K562 (cell line): Measurements from ENCODE around the gene BBLN. TPM values are rescaled to one million over a fixed set of nuclear protein-coding genes. Genes with fewer than 3 reads are reported as not detected.

Source experiments
- ATAC-seq: fragments of 200-7000 bp; cut with Tn5 transposase; 3 replicates; pipeline ENCODE4 v1.9.1; 2020; ENCODE audit warnings: moderate library complexity
- BruUV-seq: library from RNA; stranded (reverse); fragments of 400-500 nt; replicated peaks from 2 replicates; lab custom pipeline; 2021; lab: Mats Ljungman, UMichigan
- CTCF ChIA-PET: fragments of 300-600 bp; formaldehyde crosslinking; extraction: SDS; loops from one replicate; lab custom pipeline; 2021; ENCODE audit warnings: low intra/inter-chr PET ratio; lab: Yijun Ruan, JAX
- POLR2A ChIA-PET: fragments of 300-600, 350-650 bp; sonication (Branson Sonifier 250); formaldehyde crosslinking; extraction: SDS; loops from one replicate; lab custom pipeline; 2021; ENCODE audit warnings: antibody characterized with exemption, inconsistent platforms; lab: Yijun Ruan, JAX
- DNase-seq, 4 experiments: peaks; one replicate each; pipeline versions ENCODE4 v3.0.0 to v3.0.0-alpha.2; 2011 to 2018; ENCODE audit warnings: low spot score in 3 of 4, mixed read lengths in 3 of 4; ENCODE audit errors: extremely low read depth in 1 of 4
- FAIRE-seq: peaks from 2 replicates; lab custom pipeline; 2011; peaks lifted over from hg19 to GRCh38; lab: Jason Lieb, UNC
- H2AFZ ChIP-seq: 2 replicates; pipeline ENCODE4 v1.6.0; 2011; ENCODE audit warnings: low read depth, low read length, control low read depth, inconsistent platforms
- H3K27ac ChIP-seq: fragments of 200-600 bp; 3 replicates; pipeline ENCODE4 v1.8.0; 2011; ENCODE audit warnings: low read depth, mild to moderate bottlenecking, control low read depth, inconsistent platforms, low read length, moderate library complexity, mixed read lengths; ENCODE audit errors: extremely low read depth
- H3K27me3 ChIP-seq, 2 experiments: fragments of 300-600 bp in 1 of 2; 2 replicates in 1 of 2; 3 replicates in 1 of 2; pipeline versions ENCODE4 v1.6.0 to v1.8.0; 2011; ENCODE audit warnings: inconsistent platforms in 2 of 2, low read length in 2 of 2, mild to moderate bottlenecking in 1 of 2, mixed read lengths in 1 of 2, moderate library complexity in 1 of 2; ENCODE audit not compliant: control insufficient read depth in 2 of 2, insufficient read depth in 2 of 2
- H3K36me3 ChIP-seq: fragments of 300-600 bp; 3 replicates; pipeline ENCODE4 v1.8.0; 2011; ENCODE audit warnings: mild to moderate bottlenecking, low read length, inconsistent platforms; ENCODE audit not compliant: control insufficient read depth, insufficient read depth
- H3K4me1 ChIP-seq, 2 experiments: fragments of 200-600 bp in 1 of 2; replicated peaks in 1 of 2; 2 replicates in 1 of 2; 3 replicates in 1 of 2; pipeline versions ENCODE4 v1.5.1 to v1.8.0; 2011; ENCODE audit warnings: inconsistent platforms in 2 of 2, low read length in 2 of 2, mild to moderate bottlenecking in 1 of 2, mixed read lengths in 1 of 2, moderate library complexity in 1 of 2; ENCODE audit not compliant: control insufficient read depth in 2 of 2, insufficient read depth in 2 of 2
- H3K4me2 ChIP-seq: 2 replicates; pipeline ENCODE4 v1.6.1; 2011; ENCODE audit warnings: low read length, control low read depth, inconsistent platforms, mixed read lengths; ENCODE audit not compliant: insufficient read depth
- H3K4me3 ChIP-seq: fragments of 200-600 bp; sonication (generic), shearing (Covaris generic); 2 replicates; pipeline ENCODE4 v1.5.1; 2016; ENCODE audit warnings: control low read depth, inconsistent platforms
- H3K79me2 ChIP-seq: fragments of 200-600 bp; 3 replicates; pipeline ENCODE4 v1.8.0; 2011; ENCODE audit warnings: low read length, inconsistent platforms; ENCODE audit not compliant: control insufficient read depth, insufficient read depth
- H3K9ac ChIP-seq, 2 experiments: 2 replicates each; pipeline versions ENCODE4 v1.6.0 to v1.6.1; 2011; ENCODE audit warnings: low read depth in 2 of 2, low read length in 2 of 2, control low read depth in 1 of 2, inconsistent platforms in 1 of 2, mild to moderate bottlenecking in 1 of 2, mixed read lengths in 1 of 2; ENCODE audit not compliant: insufficient read depth in 1 of 2
- H3K9me1 ChIP-seq: one replicate; pipeline ENCODE4 v1.6.0; 2011; ENCODE audit warnings: inconsistent platforms, mild to moderate bottlenecking, low read length, moderate library complexity; ENCODE audit not compliant: control insufficient read depth, insufficient read depth
- H3K9me3 ChIP-seq: replicated peaks from 2 replicates; pipeline ENCODE4 v1.5.1; 2011; ENCODE audit warnings: low read depth, low read length, inconsistent platforms; ENCODE audit not compliant: control insufficient read depth, insufficient read depth
- H4K20me1 ChIP-seq: replicated peaks from 2 replicates; pipeline ENCODE4 v1.6.1; 2011; ENCODE audit warnings: low read length, inconsistent platforms, mixed read lengths; ENCODE audit not compliant: control insufficient read depth, insufficient read depth
- EP400 ChIP-seq: fragments of 450-650 bp; IDR thresholded peaks from 2 replicates; pipeline ENCODE4 v1.6.1; 2017; ENCODE audit warnings: antibody characterized with exemption, mild to moderate bottlenecking, moderate library complexity
- ETS1 ChIP-seq: conservative IDR thresholded peaks from 2 replicates; pipeline ENCODE4 v1.6.1; 2011; ENCODE audit warnings: low read depth, mild to moderate bottlenecking, low read length; ENCODE audit not compliant: control insufficient read depth
- MCM5 ChIP-seq: fragments of 450-650 bp; IDR thresholded peaks from 2 replicates; pipeline ENCODE4 v1.6.1; 2016; ENCODE audit warnings: low read depth
- NELFE ChIP-seq: IDR thresholded peaks from 2 replicates; pipeline ENCODE4 v1.6.1; 2011; ENCODE audit warnings: mild to moderate bottlenecking; ENCODE audit not compliant: insufficient read depth, insufficient read length
- PTBP1 ChIP-seq: fragments of 200-400 bp; formaldehyde crosslinking; IDR thresholded peaks from 2 replicates; pipeline ENCODE4 v1.6.1; 2017; ENCODE audit warnings: low read depth, low read length
- RBFOX2 ChIP-seq: fragments of 200-400 bp; formaldehyde crosslinking; IDR thresholded peaks from 2 replicates; pipeline ENCODE4 v1.6.1; 2017; ENCODE audit warnings: low read depth, mild to moderate bottlenecking, low read length, moderate library complexity
- ZBTB11 ChIP-seq, 3 experiments: fragments of 200-800 bp in 1 of 3; fragments of 250-450 bp in 1 of 3; fragments of 450-650 bp in 1 of 3; sonication (Bioruptor Pico) in 1 of 3; sonication (Bioruptor generic) in 1 of 3; formaldehyde crosslinking in 1 of 3; IDR thresholded peaks; 2 replicates each; pipeline versions ENCODE4 v1.6.1 to v1.8.0; 2016 to 2022; ENCODE audit warnings: mild to moderate bottlenecking in 2 of 3, missing genetic modification characterization in 2 of 3, missing compliant biosample characterization in 1 of 3, moderate library complexity in 1 of 3
- ZBTB7A ChIP-seq: IDR thresholded peaks from 2 replicates; pipeline ENCODE4 v1.6.1; 2011; ENCODE audit warnings: low read depth, mild to moderate bottlenecking, low read length, moderate library complexity, borderline replicate concordance; ENCODE audit not compliant: control insufficient read depth
- ZNF134 ChIP-seq: fragments of 250-450 bp; sonication (Bioruptor Pico); conservative IDR thresholded peaks from 2 replicates; pipeline ENCODE4 v1.4.0; 2020
- WGBS: fragments of 100-300 bp; shearing (Covaris generic); methylation state at CpG from one replicate; pipeline ENCODE4 v1.1.6; 2016; ENCODE audit warnings: low coverage, mixed read lengths; ENCODE audit not compliant: insufficient coverage; ENCODE audit errors: missing lambda C conversion rate; 5-methylcytosine and 5-hydroxymethylcytosine counted together
- in situ Hi-C: fragments of 300-500 bp; cut with MboI; formaldehyde crosslinking; loops from 4 replicates; pipeline ENCODE4 v1.15.0; 2018; ENCODE audit warnings: inconsistent platforms, mixed read lengths
- intact Hi-C: fragments of 100-400 bp; cut with micrococcal nuclease; formaldehyde crosslinking; loops from 2 replicates; pipeline ENCODE4 v1.14.2; 2022
- polyA plus RNA-seq, 8 experiments: library from polyadenylated mRNA; depleted of rRNA in 4 of 8; stranded (reverse) in 5 of 8; unstranded in 3 of 8; fragments of >200 nt; fragmentation: Nextera tagmentation in 2 of 8; fragmentation: Illumina TruSeq in 1 of 8; extraction: Ambion mirVana in 2 of 8; extraction: Trizol in 1 of 8; gene quantifications; 2 replicates each; pipeline versions ENCODE4 v1.2.1 to v1.2.3, GENCODE V29; 2011 to 2014; ENCODE audit warnings: inconsistent platforms in 1 of 8, missing spikeins in 1 of 8
- total RNA-seq, 7 experiments: library from RNA; depleted of rRNA in 6 of 7; stranded (reverse); fragments of >200 nt in 6 of 7; fragmentation: Illumina TruSeq in 2 of 7; extraction: Trizol in 2 of 7; gene quantifications; 2 replicates each; pipeline versions ENCODE4 v1.2.1 to v1.2.3, GENCODE V29; 2011 to 2021; ENCODE audit warnings: low replicate concordance in 1 of 7

BBLN gene
- total and polyA plus RNA-seq, 9 of the 15 experiments (the other 6 are each of a cell fraction or from before 2014, with no cell fraction given) = 4.2 to 331 (median 87.1) TPM

- Histone ChIP-seq H3K4me2 (no peak overlapping the region), H3K9ac (peak overlapping the region in 1 of 2 experiments; percentile 77; a peak in 2 of 4 replicates), H3K79me2 (no peaks in the 10 kb centered on the region), H3K9me1 (peaks cover 8% of the 10 kb centered on the region), H3K4me1 (peaks cover 17 to 58% of the 10 kb centered on the region in 2 experiments), H4K20me1 (no peaks in the 10 kb centered on the region), H3K27ac (no peak overlapping the region), H3K36me3 (no peaks in the 10 kb centered on the region), H3K4me3 (no peak overlapping the region), H3K27me3 (no peaks in the 10 kb centered on the region), H3K9me3 (no peaks in the 10 kb centered on the region), H2AFZ (no peak overlapping the region)
- no TSS peak for BruUV-seq
- POLR2A ChIA-PET = interaction anchor here (0.6 to 3.6 kb wide), 4 partner anchors 8 to 101 kb away, joined by 3 to 37 read pairs (median 4); partner anchors contain the start of gene BBLN
- CTCF ChIA-PET = no interaction called here
- TF ChIP-seq ZBTB11 (CRISPR knock-in tag; IDR thresholded peaks at IDR 0.05) (0 out of 6 replicates have a peak, but pooled peaks of 1 of the 3 experiments have one; percentile 4), RBFOX2 (0 out of 2 replicates have a peak, but pooled peaks have one; percentile 3), ZBTB7A (peak; percentile 45), ZNF134 (peak; percentile 60; the same call in 1 of the 2 replicates), ETS1 (0 out of 2 replicates have a peak, but pooled peaks have one; percentile 17), PTBP1 (no peak), NELFE (no peak), EP400 (no peak), MCM5 (no peak)
- ATAC-seq (no peak), DNase-seq (peak in 2 of 4 experiments; percentile 10 to 12), FAIRE-seq (no peak)
- intact Hi-C loops (no loop called here), in situ Hi-C loops (no loop called here)
- 63% methylated on average over 26 of the region's 26 CpGs for WGBS
These were observed 6.8 kb upstream of the BBLN start for GRCh38 chr9:128153060-128153946.
